Measurements from ENCODE around the gene PCMTD2. TPM values are rescaled to one million over a fixed set of nuclear protein-coding genes. Genes with fewer than 3 reads are reported as not detected.
A peak's percentile ranks its signal among the peaks of the same experiment; 100 is the strongest.

The PCMTD2 gene
- total and polyA plus RNA-seq, 2 of the 13 experiments (the other 11 are each of a cell fraction or from before 2014, with no cell fraction given), result 47.0 to 76.9 TPM

DNA sequence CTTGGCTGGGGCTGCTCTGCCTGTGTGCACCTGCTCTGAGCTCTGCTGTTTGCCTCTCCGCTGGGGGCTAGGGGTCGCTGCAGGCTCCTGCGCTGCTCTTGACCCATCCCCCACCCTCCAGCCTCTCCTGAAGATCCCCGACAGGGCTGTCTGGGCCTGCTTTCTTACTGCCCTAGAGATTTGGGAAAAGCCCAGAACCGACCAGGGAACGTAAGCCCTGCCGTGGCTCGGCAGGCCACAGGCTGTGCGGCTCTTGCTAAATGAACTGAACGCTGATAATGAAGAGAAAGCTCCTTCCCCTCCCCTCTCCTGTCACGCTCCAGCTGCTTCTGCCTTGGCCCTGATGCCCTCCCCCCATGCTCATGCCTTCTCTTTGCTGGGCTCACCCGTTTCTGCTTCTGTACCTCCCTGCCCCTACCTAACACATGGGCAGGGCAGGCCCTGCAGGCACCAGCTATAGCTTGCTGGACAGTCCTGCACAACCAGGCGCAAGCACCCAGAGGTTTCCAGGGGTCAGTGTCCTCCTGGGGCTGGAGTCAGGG, 32.0 kb upstream of the PCMTD2 start (continued):
- TF ChIP-seq, protein P1, sequence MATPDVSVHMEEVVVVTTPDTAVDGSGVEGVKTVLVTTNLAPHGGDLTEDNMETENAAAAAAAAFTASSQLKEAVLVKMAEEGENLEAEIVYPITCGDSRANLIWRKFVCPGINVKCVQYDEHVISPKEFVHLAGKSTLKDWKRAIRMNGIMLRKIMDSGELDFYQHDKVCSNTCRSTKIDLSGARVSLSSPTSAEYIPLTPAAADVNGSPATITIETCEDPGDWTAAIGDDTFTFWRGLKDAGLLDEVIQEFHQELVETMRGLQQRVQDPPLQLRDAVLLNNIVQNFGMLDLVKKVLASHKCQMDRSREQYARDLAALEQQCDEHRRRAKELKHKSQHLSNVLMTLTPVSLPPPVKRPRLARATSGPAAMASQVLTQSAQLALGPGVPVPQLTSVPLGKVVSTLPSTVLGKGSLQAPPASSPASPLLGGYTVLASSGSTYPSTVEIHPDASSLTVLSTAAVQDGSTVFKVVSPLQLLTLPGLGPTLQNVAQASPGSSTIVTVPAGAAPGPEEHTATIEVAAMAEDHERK (CRISPR knock-in tag; IDR thresholded peaks at IDR 0.05; ENCODE audit: low read depth), result no peak
- TF ChIP-seq RBM39 (IDR thresholded peaks at IDR 0.05; ENCODE audit: low read depth, low read length, poor library complexity, severe bottlenecking), result peak; percentile 69
- TF ChIP-seq ZNF772 (CRISPR knock-in tag; IDR thresholded peaks at IDR 0.05), result peak; percentile 84; the same call in 1 of the 2 replicates
- TF ChIP-seq STAT5B (CRISPR knock-in tag; IDR thresholded peaks at IDR 0.05), result 0 out of 2 replicates have a peak, but pooled peaks have one; percentile 50
- TF ChIP-seq, protein P2, sequence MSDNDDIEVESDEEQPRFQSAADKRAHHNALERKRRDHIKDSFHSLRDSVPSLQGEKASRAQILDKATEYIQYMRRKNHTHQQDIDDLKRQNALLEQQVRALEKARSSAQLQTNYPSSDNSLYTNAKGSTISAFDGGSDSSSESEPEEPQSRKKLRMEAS (IDR thresholded peaks at IDR 0.05), result peak; percentile 36; the same call in 1 of the 2 replicates
- TF ChIP-seq ZNF777 (CRISPR knock-in tag; IDR thresholded peaks at IDR 0.05), result peak; percentile 75
- peak; percentile 24; the same call in 1 of the 2 replicates for TF ChIP-seq ETV6 (CRISPR knock-in tag; conservative IDR thresholded peaks at IDR 0.05)
- TF ChIP-seq FOSL1 (CRISPR knock-in tag; IDR thresholded peaks at IDR 0.05; ENCODE audit: borderline replicate concordance), result no peak
- TF ChIP-seq ZSCAN31 (CRISPR knock-in tag; IDR thresholded peaks at IDR 0.05; ENCODE audit: low read depth), result peak; percentile 63; the same call in 1 of the 2 replicates
- TF ChIP-seq, protein P3, sequence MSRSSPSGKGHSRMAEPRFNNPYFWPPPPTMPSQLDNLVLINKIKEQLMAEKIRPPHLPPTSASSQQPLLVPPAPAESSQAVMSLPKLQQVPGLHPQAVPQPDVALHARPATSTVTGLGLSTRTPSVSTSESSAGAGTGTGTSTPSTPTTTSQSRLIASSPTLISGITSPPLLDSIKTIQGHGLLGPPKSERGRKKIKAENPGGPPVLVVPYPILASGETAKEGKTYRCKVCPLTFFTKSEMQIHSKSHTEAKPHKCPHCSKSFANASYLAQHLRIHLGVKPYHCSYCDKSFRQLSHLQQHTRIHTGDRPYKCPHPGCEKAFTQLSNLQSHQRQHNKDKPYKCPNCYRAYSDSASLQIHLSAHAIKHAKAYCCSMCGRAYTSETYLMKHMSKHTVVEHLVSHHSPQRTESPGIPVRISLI (CRISPR knock-in tag; IDR thresholded peaks at IDR 0.05; ENCODE audit: borderline replicate concordance), result peak; percentile 50; the same call in 1 of the 2 replicates
- TF ChIP-seq PAX8 (CRISPR knock-in tag; IDR thresholded peaks at IDR 0.05; ENCODE audit: borderline replicate concordance), result no peak
- TF ChIP-seq FOXO4 (CRISPR knock-in tag; conservative IDR thresholded peaks at IDR 0.05), result no peak
- TF ChIP-seq ZNF292 (CRISPR knock-in tag; IDR thresholded peaks at IDR 0.05; ENCODE audit: borderline replicate concordance, low read depth), result peak; percentile 82; the same call in 1 of the 2 replicates
- TF ChIP-seq JARID2 (CRISPR knock-in tag; IDR thresholded peaks at IDR 0.05; ENCODE audit: insufficient replicate concordance), result peak; percentile 89
- no peak for TF ChIP-seq ZNF432 (CRISPR knock-in tag; IDR thresholded peaks at IDR 0.05; ENCODE audit: borderline replicate concordance)
- TF ChIP-seq HOXA3 (CRISPR knock-in tag; IDR thresholded peaks at IDR 0.05), result peak; percentile 70
- 0 out of 2 replicates have a peak, but pooled peaks have one; percentile 83 for TF ChIP-seq ZNF44 (CRISPR knock-in tag; IDR thresholded peaks at IDR 0.05)
- TF ChIP-seq, protein P4, sequence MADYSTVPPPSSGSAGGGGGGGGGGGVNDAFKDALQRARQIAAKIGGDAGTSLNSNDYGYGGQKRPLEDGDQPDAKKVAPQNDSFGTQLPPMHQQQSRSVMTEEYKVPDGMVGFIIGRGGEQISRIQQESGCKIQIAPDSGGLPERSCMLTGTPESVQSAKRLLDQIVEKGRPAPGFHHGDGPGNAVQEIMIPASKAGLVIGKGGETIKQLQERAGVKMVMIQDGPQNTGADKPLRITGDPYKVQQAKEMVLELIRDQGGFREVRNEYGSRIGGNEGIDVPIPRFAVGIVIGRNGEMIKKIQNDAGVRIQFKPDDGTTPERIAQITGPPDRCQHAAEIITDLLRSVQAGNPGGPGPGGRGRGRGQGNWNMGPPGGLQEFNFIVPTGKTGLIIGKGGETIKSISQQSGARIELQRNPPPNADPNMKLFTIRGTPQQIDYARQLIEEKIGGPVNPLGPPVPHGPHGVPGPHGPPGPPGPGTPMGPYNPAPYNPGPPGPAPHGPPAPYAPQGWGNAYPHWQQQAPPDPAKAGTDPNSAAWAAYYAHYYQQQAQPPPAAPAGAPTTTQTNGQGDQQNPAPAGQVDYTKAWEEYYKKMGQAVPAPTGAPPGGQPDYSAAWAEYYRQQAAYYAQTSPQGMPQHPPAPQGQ (CRISPR knock-in tag; IDR thresholded peaks at IDR 0.05; ENCODE audit: borderline replicate concordance), result 0 out of 2 replicates have a peak, but pooled peaks have one; percentile 83
- peak; percentile 42; the same call in 1 of the 2 replicates for TF ChIP-seq RARA (CRISPR knock-in tag; IDR thresholded peaks at IDR 0.05)
- 0 out of 2 replicates have a peak, but pooled peaks have one; percentile 37 for TF ChIP-seq ZFP36L2 (CRISPR knock-in tag; IDR thresholded peaks at IDR 0.05)
- TF ChIP-seq ZNF800 (CRISPR knock-in tag; IDR thresholded peaks at IDR 0.05), result no peak
